GM23338 (cell line): ENCODE measurements around the gene WDR5B. TPM values are rescaled to one million over a fixed set of nuclear protein-coding genes. Genes with fewer than 3 reads are reported as not detected.
A peak's percentile ranks its signal among the peaks of the same experiment; 100 is the strongest.

Experiments used
- ATAC-seq: fragments of 200-7000 bp; cut with Tn5 transposase; 3 replicates; pipeline ENCODE4 v1.9.1; 2020
- DNase-seq: peaks from one replicate; pipeline ENCODE4 v3.0.0-alpha.2; 2015; ENCODE audit warnings: low spot score
- H2AFZ ChIP-seq: fragments of 200-600 bp; sonication (generic); 2 replicates; pipeline ENCODE4 v1.8.0; 2016; ENCODE audit warnings: antibody characterized with exemption, mild to moderate bottlenecking, moderate library complexity
- H3F3A ChIP-seq: fragments of 200-600 bp; sonication (generic); replicated peaks from 2 replicates; pipeline ENCODE4 v1.8.0; 2017; ENCODE audit warnings: antibody characterized with exemption, mixed run types, low read depth
- H3K27ac ChIP-seq: fragments of 200-600 bp; sonication (generic); 2 replicates; pipeline ENCODE4 v1.6.1; 2016; ENCODE audit warnings: low read depth
- H3K27me3 ChIP-seq: fragments of 200-600 bp; sonication (generic); 2 replicates; pipeline ENCODE4 v1.8.0; 2016; ENCODE audit warnings: mild to moderate bottlenecking, mixed run types, moderate library complexity; ENCODE audit not compliant: insufficient read depth
- H3K36me3 ChIP-seq: fragments of 200-600 bp; sonication (generic); 2 replicates; pipeline ENCODE4 v1.8.0; 2016; ENCODE audit warnings: mild to moderate bottlenecking; ENCODE audit not compliant: insufficient read depth
- H3K4me1 ChIP-seq: fragments of 200-600 bp; sonication (generic); 2 replicates; pipeline ENCODE4 v1.8.0; 2016; ENCODE audit warnings: mild to moderate bottlenecking, moderate library complexity; ENCODE audit not compliant: insufficient read depth
- H3K4me2 ChIP-seq: fragments of 200-600 bp; sonication (generic); 2 replicates; pipeline ENCODE4 v1.7.1; 2017; ENCODE audit warnings: mixed run types
- H3K4me3 ChIP-seq: fragments of 200-600 bp; sonication (generic); 2 replicates; pipeline ENCODE4 v1.6.1; 2016; ENCODE audit warnings: mixed run types
- H3K79me2 ChIP-seq: fragments of 200-600 bp; sonication (generic); replicated peaks from 2 replicates; pipeline ENCODE4 v1.8.0; 2017; ENCODE audit warnings: mild to moderate bottlenecking; ENCODE audit not compliant: insufficient read depth
- H3K9me2 ChIP-seq: fragments of 200-600 bp; sonication (generic); 2 replicates; pipeline ENCODE4 v1.8.0; 2017; ENCODE audit not compliant: insufficient read depth
- H4K20me1 ChIP-seq: fragments of 200-600 bp; sonication (generic); replicated peaks from 2 replicates; pipeline ENCODE4 v1.8.0; 2017; ENCODE audit warnings: mild to moderate bottlenecking; ENCODE audit not compliant: insufficient read depth
- H3K27ac Mint-ChIP-seq: 2 replicates; pipeline ENCODE4 v1.8.0; 2020; ENCODE audit warnings: inconsistent platforms, mild to moderate bottlenecking, moderate library complexity, mixed read lengths
- H3K27me3 Mint-ChIP-seq: 3 replicates; pipeline ENCODE4 v1.8.0; 2022; ENCODE audit warnings: low read depth, mild to moderate bottlenecking, moderate library complexity, mixed read lengths, inconsistent platforms; ENCODE audit not compliant: insufficient read depth, poor library complexity
- H3K36me3 Mint-ChIP-seq: 3 replicates; pipeline ENCODE4 v1.8.0; 2021; ENCODE audit warnings: low read depth, mild to moderate bottlenecking, inconsistent platforms, moderate library complexity, mixed read lengths
- H3K4me1 Mint-ChIP-seq: 3 replicates; pipeline ENCODE4 v1.8.0; 2020; ENCODE audit warnings: mild to moderate bottlenecking, inconsistent platforms, mixed read lengths
- H3K4me3 Mint-ChIP-seq: 3 replicates; pipeline ENCODE4 v1.8.0; 2021; ENCODE audit warnings: moderate library complexity, mild to moderate bottlenecking, inconsistent platforms, mixed read lengths
- H3K9me3 Mint-ChIP-seq: 3 replicates; pipeline ENCODE4 v1.8.0; 2020; ENCODE audit warnings: moderate library complexity, mild to moderate bottlenecking, inconsistent platforms, mixed read lengths
- CREB1 ChIP-seq: fragments of 250-450 bp; sonication (Bioruptor Pico); IDR thresholded peaks from 2 replicates; pipeline ENCODE4 v1.5.0; 2020; ENCODE audit warnings: low read depth, mild to moderate bottlenecking, moderate library complexity
- CTCF ChIP-seq, 2 experiments: fragments of 200-600 bp in 1 of 2; sonication (generic) in 1 of 2; conservative IDR thresholded peaks; 2 replicates each; pipeline versions ENCODE4 v1.5.1 to v1.6.1; 2016 to 2017; ENCODE audit warnings: antibody characterized with exemption in 2 of 2, low read depth in 2 of 2, mild to moderate bottlenecking in 2 of 2, moderate library complexity in 1 of 2
- ETS1 ChIP-seq: IDR thresholded peaks from 2 replicates; pipeline ENCODE4 v1.6.1; 2016; ENCODE audit warnings: antibody characterized with exemption
- EZH2phosphoT487 ChIP-seq: fragments of 200-600 bp; sonication (generic); IDR thresholded peaks from one replicate; pipeline ENCODE4 v1.8.1; 2018; ENCODE audit warnings: antibody characterized with exemption; ENCODE audit not compliant: unreplicated experiment
- JUNB ChIP-seq: IDR thresholded peaks from one replicate; pipeline ENCODE4 v1.6.1; 2016; ENCODE audit warnings: antibody characterized with exemption; ENCODE audit not compliant: unreplicated experiment
- NANOG ChIP-seq: IDR thresholded peaks from 2 replicates; pipeline ENCODE4 v1.6.1; 2016; ENCODE audit warnings: antibody characterized with exemption, borderline replicate concordance
- POLR2AphosphoS5 ChIP-seq: IDR thresholded peaks from 2 replicates; pipeline ENCODE4 v1.6.1; 2016; ENCODE audit warnings: antibody characterized with exemption, low read depth
- STAT1 ChIP-seq: IDR thresholded peaks from one replicate; pipeline ENCODE4 v1.6.1; 2016; ENCODE audit warnings: antibody characterized with exemption; ENCODE audit not compliant: unreplicated experiment
- ZNF114 ChIP-seq: fragments of 250-450 bp; sonication (Bioruptor Pico); IDR thresholded peaks from 2 replicates; pipeline ENCODE4 v1.5.0; 2020; ENCODE audit warnings: mild to moderate bottlenecking, moderate library complexity
- ZNF331 ChIP-seq: fragments of 250-450 bp; sonication (Bioruptor Pico); IDR thresholded peaks from 2 replicates; pipeline ENCODE4 v1.5.0; 2020; ENCODE audit warnings: low read depth, mild to moderate bottlenecking, moderate library complexity
- ZNF462 ChIP-seq: fragments of 250-450 bp; sonication (Bioruptor Pico); IDR thresholded peaks from 2 replicates; pipeline ENCODE4 v1.5.0; 2020; ENCODE audit warnings: mild to moderate bottlenecking, moderate library complexity
- polyA plus RNA-seq: library from polyadenylated mRNA; unstranded; fragments of >200 nt; fragmentation: Nextera tagmentation; extraction: Ambion mirVana; gene quantifications from 2 replicates; pipeline ENCODE4 v1.2.1, GENCODE V29; 2016
- total RNA-seq: library from RNA; depleted of rRNA; stranded (reverse); fragments of >200 nt; shearing (Covaris generic); gene quantifications from 2 replicates; pipeline ENCODE4 v1.2.3, GENCODE V29; 2014

WDR5B gene
- total and polyA plus RNA-seq, 2 experiments from 2014 or later = 0.81 to 2.7 TPM

- Mint-ChIP-seq H3K9me3 (peaks cover under 1% of the 10 kb centered on the region; the same call in 1 of the 3 replicates), H3K27me3 (peaks cover 7% of the 10 kb centered on the region), H3K36me3 (peaks cover 86% of the 10 kb centered on the region), H3K4me3 (peak overlapping the region; percentile 62), H3K4me1 (peaks cover 28% of the 10 kb centered on the region), H3K27ac (peak overlapping the region; percentile 97)
- Histone ChIP-seq H3K9me2 (no peaks in the 10 kb centered on the region), H3K4me3 (peak overlapping the region; percentile 31), H2AFZ (no peak overlapping the region), H3K27ac (peak overlapping the region; percentile 88), H3K27me3 (no peaks in the 10 kb centered on the region), H3K4me1 (peaks cover 14% of the 10 kb centered on the region), H4K20me1 (0 out of 2 replicates have a peak, but pooled peaks cover 7% of the 10 kb centered on the region), H3K4me2 (peak overlapping the region; percentile 59), H3F3A (no peaks in the 10 kb centered on the region), H3K79me2 (peaks cover 39% of the 10 kb centered on the region), H3K36me3 (peaks cover 32% of the 10 kb centered on the region)
- ATAC-seq (peak; percentile 99), DNase-seq (peak; percentile 94)
- no peak for TF ChIP-seq ZNF462 (CRISPR knock-in tag)
- TF ChIP-seq CREB1 = peak; percentile 54
Measured at GRCh38 chr3:122443090-122443489, 27.2 kb upstream of the WDR5B start.

- H3K36me3 ChIP-seq = peaks cover 52% of the 10 kb centered on the region
- ATAC-seq = no peak
- TF ChIP-seq JUNB (no peak), EZH2phosphoT487 (no peak), CREB1 (no peak), ZNF331 (CRISPR knock-in tag) (no peak), STAT1 (no peak), POLR2AphosphoS5 (no peak), CTCF (conservative IDR thresholded peaks at IDR 0.05; ENCODE audit: low read depth in 2 of 2) (no peak), NANOG (no peak), ZNF114 (no peak), ETS1 (no peak)
Measured at GRCh38 chr3:122435950-122436349, 20.1 kb upstream of the WDR5B start.

More at GRCh38 chr3:122435950-122436349, 20.1 kb upstream of the WDR5B start:
- DNase-seq = no peak
- Mint-ChIP-seq H3K4me1 (no peaks in the 10 kb centered on the region), H3K4me3 (no peak overlapping the region), H3K9me3 (no peaks in the 10 kb centered on the region; the same call in 2 of the 3 replicates), H3K27me3 (no peaks in the 10 kb centered on the region), H3K27ac (peak overlapping the region; percentile 6; the same call in 1 of the 2 replicates), H3K36me3 (peaks cover 78% of the 10 kb centered on the region)
- no peak overlapping the region for H3K4me2 ChIP-seq
- 0 out of 2 replicates have a peak, but pooled peaks cover 3% of the 10 kb centered on the region for H3F3A ChIP-seq
- no peaks in the 10 kb centered on the region for H3K27me3 ChIP-seq
- H3K27ac ChIP-seq = no peak overlapping the region
- no peak overlapping the region for H3K4me3 ChIP-seq
- H3K9me2 ChIP-seq = no peaks in the 10 kb centered on the region
- no peaks in the 10 kb centered on the region for H3K4me1 ChIP-seq
- no peak overlapping the region for H2AFZ ChIP-seq
- H3K79me2 ChIP-seq = no peaks in the 10 kb centered on the region
- H4K20me1 ChIP-seq = 0 out of 2 replicates have a peak, but pooled peaks cover 4% of the 10 kb centered on the region
